ENCODE data around the gene STARD8. TPM values are rescaled to one million over a fixed set of nuclear protein-coding genes. Genes with fewer than 3 reads are reported as not detected.

STARD8 gene
- polyA plus RNA-seq, 2 of the 4 experiments (the other 2 are of a cell fraction), result 1.6 to 1.7 TPM

DNA sequence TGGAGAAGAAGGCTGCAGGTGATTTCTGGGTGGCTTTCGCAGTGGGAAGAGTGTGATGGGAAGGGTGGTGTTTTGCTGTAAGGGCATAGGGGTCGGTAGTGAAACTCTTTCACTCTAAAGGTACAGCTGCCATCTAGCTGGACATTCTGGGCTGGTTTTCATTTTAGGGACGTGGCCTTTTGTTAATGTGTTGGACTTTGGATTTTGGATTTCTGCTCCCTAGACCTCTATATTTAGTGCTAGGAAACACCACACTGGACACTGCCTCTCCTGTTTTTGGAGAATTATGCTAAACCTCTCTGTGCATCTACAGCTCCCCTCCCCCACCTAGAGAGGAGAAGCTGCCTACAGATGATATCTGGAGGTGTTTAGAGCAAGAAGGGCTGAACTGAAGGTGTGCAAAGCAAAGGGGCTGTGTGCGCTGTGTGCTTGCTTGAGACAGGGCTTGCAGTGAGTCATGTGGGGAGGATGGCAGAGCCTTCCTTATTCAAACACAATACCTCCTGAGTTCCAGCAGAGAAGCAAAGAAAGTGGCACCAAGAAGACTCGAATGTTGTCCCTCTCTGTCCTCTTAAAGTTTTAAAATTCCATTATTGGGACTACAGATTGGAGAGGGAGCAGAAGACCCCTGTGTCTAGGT lies 47.9 kb downstream of the STARD8 start:
- ChIA-PET CTCF (interaction anchor here (1.9 to 2.5 kb wide), 2 partner anchors 12 to 16 kb away, joined by 6 to 8 read pairs; no protein-coding TSS in a partner anchor), POLR2A (interaction anchor here (1.2 kb wide), 1 partner anchor 9 kb away, joined by 3 read pairs; no protein-coding TSS in a partner anchor)
- Histone ChIP-seq H3K4me2 (peak overlapping the region; percentile 63), H3K27ac (peak overlapping the region in 1 of 2 experiments; percentile 59; a peak in 3 of 6 replicates), H3K4me1 (peaks cover 39% of the 10 kb centered on the region), H3K9me3 (no peaks in the 10 kb centered on the region), H3K4me3 (no peak overlapping the region)
- DNase-seq (ENCODE audit: low read depth in 1 of 2, low spot score in 1 of 2) (peak in 1 of 2 experiments; percentile 26), ATAC-seq (peak; percentile 54 to 74; a peak in 4 of 6 replicates), FAIRE-seq (no peak)
- 21% methylated on average over 5 of the region's 5 CpGs for WGBS (ENCODE audit: missing lambda C conversion rate)
- TF ChIP-seq HOXA7 (CRISPR knock-in tag; IDR thresholded peaks at IDR 0.05), result no peak
- TF ChIP-seq MAZ (IDR thresholded peaks at IDR 0.05; ENCODE audit: borderline replicate concordance, low read depth, low read length), result no peak
- no peak for TF ChIP-seq SREBF2 (IDR thresholded peaks at IDR 0.05)
- TF ChIP-seq KDM5A (IDR thresholded peaks at IDR 0.05), result no peak
- no peak for TF ChIP-seq CBX8 (IDR thresholded peaks at IDR 0.05)
- no peak for TF ChIP-seq RNF2 (IDR thresholded peaks at IDR 0.05; ENCODE audit: borderline replicate concordance, low read depth)
- TF ChIP-seq ZC3H11A (IDR thresholded peaks at IDR 0.05), result no peak
- no peak for TF ChIP-seq HDAC2 (IDR thresholded peaks at IDR 0.05)
- no peak for TF ChIP-seq ESRRA (IDR thresholded peaks at IDR 0.05; ENCODE audit: borderline replicate concordance, low read length)

DNA sequence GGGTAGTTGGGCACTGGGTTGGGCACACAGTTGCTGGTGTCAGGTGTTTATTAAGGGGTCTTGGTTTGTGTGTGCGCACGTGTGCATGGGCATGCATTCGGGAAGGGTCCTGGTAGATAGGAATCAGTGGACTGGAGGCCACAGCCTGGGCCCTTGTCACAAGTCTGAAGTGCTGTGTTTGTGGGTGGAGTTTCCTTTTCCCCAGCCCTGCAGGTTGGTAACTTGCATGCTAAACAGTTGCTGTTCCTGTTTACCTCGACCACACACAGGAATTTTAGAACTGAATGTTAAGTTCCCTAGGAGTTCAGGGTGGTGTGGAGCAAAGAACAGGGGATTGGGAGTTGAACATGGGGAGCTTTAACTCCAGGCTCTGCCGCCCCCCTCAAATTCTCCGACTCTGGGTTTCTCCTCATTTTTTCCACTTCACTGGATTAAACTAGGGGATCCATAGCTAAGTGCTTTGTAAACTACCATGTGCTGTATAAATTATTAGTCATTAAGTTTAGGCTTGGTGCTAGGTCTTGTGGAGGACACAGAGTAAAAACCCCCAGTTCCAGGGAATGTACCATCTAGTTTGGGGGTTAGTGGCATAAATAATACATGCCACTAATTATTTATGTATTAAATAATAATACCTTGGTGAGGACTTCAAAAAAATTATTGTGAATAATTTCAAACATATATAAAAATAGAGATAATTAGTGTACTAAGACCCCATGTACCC lies 49.0 kb downstream of the STARD8 start:
- no peak for DNase-seq (ENCODE audit: low read depth in 1 of 2, low spot score in 1 of 2)
- Histone ChIP-seq H3K9me3 (no peaks in the 10 kb centered on the region), H3K27ac (no peak overlapping the region; a peak in 1 of 6 replicates), H3K4me2 (peak overlapping the region; percentile 63; the same call in 1 of the 3 replicates), H3K4me1 (peaks cover 36% of the 10 kb centered on the region), H3K4me3 (no peak overlapping the region)
- CTCF ChIA-PET, result interaction anchor here (1.9 to 2.5 kb wide), 2 partner anchors 11 to 15 kb away, joined by 6 to 8 read pairs; no protein-coding TSS in a partner anchor
- POLR2A ChIA-PET, result no interaction called here
- no peak for FAIRE-seq
- WGBS (ENCODE audit: missing lambda C conversion rate), result 79% methylated on average over 3 of the region's 6 CpGs
- no peak for TF ChIP-seq POLR2A (IDR thresholded peaks at IDR 0.05; ENCODE audit: low read length)
- ATAC-seq, result no peak

DNA sequence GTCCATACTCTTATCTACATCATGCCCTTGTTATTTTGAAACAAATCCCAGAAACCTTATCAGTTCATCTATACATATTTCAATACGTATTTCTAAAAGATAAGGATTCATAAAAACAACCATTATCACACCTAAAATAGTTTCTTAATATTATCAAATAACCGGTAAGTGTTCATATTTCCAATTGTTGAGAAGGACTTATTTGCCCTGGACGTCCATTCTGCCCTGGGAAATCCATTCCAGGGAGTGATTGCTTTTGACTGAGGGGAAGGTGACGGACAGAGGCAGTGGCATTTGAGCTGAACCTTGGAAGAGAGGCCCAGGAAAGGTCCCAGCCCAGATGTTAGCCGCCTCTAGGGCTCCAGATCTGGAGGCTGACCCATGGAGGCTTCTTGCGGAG lies 49.6 kb downstream of the STARD8 start:
- TF ChIP-seq CEBPB (IDR thresholded peaks at IDR 0.05) (no peak), HOXB13 (CRISPR knock-in tag; IDR thresholded peaks at IDR 0.05; ENCODE audit: low read depth) (no peak), MAZ (IDR thresholded peaks at IDR 0.05; ENCODE audit: borderline replicate concordance, low read depth, low read length) (no peak), ZC3H11A (IDR thresholded peaks at IDR 0.05) (no peak), GATA3 (IDR thresholded peaks at IDR 0.05; ENCODE audit: borderline replicate concordance) (no peak), RARB (CRISPR knock-in tag; IDR thresholded peaks at IDR 0.05) (no peak)
- TF ChIP-seq, protein P1, sequence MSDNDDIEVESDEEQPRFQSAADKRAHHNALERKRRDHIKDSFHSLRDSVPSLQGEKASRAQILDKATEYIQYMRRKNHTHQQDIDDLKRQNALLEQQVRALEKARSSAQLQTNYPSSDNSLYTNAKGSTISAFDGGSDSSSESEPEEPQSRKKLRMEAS (IDR thresholded peaks at IDR 0.05), result no peak
- TF ChIP-seq, protein P2, sequence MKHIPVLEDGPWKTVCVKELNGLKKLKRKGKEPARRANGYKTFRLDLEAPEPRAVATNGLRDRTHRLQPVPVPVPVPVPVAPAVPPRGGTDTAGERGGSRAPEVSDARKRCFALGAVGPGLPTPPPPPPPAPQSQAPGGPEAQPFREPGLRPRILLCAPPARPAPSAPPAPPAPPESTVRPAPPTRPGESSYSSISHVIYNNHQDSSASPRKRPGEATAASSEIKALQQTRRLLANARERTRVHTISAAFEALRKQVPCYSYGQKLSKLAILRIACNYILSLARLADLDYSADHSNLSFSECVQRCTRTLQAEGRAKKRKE (CRISPR knock-in tag; IDR thresholded peaks at IDR 0.05; ENCODE audit: low read depth), result no peak
- H3K4me1 ChIP-seq, result peaks cover 29% of the 10 kb centered on the region
- no peak overlapping the region for H3K4me2 ChIP-seq
- POLR2A ChIA-PET, result no interaction called here
- H3K4me3 ChIP-seq, result no peak overlapping the region
- no peak for FAIRE-seq
- no peak for DNase-seq (ENCODE audit: low read depth in 1 of 2, low spot score in 1 of 2)
- no peak for ATAC-seq
- no peak overlapping the region for H3K27ac ChIP-seq
- no peaks in the 10 kb centered on the region for H3K9me3 ChIP-seq
- CTCF ChIA-PET, result no interaction called here
- 93% methylated on average over 6 of the region's 6 CpGs for WGBS (ENCODE audit: missing lambda C conversion rate)

DNA sequence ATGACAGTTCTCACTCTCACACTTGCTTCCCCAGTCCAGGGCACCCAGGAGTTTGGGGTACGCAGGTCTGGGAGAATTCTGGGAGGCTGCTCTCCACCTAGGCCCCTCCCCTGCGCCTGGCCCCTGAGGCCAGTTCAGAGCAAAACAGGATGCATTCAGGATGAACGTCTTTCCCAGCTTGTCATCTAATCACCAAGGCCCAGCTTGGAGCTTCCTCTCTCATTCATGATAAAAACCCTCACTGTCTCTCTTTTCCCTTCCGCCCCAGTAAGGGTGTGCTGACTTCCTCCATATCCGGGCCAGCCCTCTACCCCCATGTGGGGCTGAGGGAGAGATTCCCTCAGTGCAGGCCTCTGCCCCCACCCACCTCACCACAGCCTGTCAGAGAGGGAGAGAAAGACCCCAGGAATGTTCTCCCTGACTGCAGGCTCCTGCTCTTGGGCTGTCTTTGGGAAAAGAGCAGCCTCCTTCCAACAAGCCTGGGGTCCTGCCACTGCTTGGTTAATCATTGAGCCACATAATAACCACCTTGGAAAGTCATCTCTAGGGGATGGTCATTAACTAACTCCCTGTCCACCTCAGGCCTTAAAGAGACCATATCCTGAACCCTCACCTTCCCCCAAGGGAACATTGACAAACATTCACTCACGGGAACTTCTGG lies 50.1 kb downstream of the STARD8 start:
- CTCF ChIA-PET, result interaction anchor here (1.8 kb wide), 1 partner anchor 13 kb away, joined by 6 read pairs; no protein-coding TSS in a partner anchor

More for the DNA sequence above, 50.1 kb downstream of the STARD8 start:
- FAIRE-seq (no peak), ATAC-seq (no peak), DNase-seq (ENCODE audit: low read depth in 1 of 2, low spot score in 1 of 2) (no peak)
- Histone ChIP-seq H3K27ac (no peak overlapping the region), H3K4me3 (no peak overlapping the region), H3K9me3 (no peaks in the 10 kb centered on the region), H3K4me2 (no peak overlapping the region), H3K4me1 (peaks cover 24% of the 10 kb centered on the region)
- POLR2A ChIA-PET, result no interaction called here
- WGBS (ENCODE audit: missing lambda C conversion rate), result 79% methylated on average over 6 of the region's 6 CpGs
- TF ChIP-seq ESRRA (IDR thresholded peaks at IDR 0.05; ENCODE audit: borderline replicate concordance, low read length) (no peak), HOXB5 (CRISPR knock-in tag; IDR thresholded peaks at IDR 0.05) (no peak), RARB (CRISPR knock-in tag; IDR thresholded peaks at IDR 0.05) (no peak), HOXA7 (CRISPR knock-in tag; IDR thresholded peaks at IDR 0.05) (no peak), TP53 (CRISPR knock-in tag; IDR thresholded peaks at IDR 0.05) (no peak), ZNF302 (CRISPR knock-in tag; IDR thresholded peaks at IDR 0.05) (no peak), CBX2 (IDR thresholded peaks at IDR 0.05; ENCODE audit: borderline replicate concordance, low read depth) (no peak), EHF (CRISPR knock-in tag; IDR thresholded peaks at IDR 0.05) (no peak), KDM5A (IDR thresholded peaks at IDR 0.05) (no peak), NR3C1 (IDR thresholded peaks at IDR 0.05) (no peak)
- TF ChIP-seq, protein P3, sequence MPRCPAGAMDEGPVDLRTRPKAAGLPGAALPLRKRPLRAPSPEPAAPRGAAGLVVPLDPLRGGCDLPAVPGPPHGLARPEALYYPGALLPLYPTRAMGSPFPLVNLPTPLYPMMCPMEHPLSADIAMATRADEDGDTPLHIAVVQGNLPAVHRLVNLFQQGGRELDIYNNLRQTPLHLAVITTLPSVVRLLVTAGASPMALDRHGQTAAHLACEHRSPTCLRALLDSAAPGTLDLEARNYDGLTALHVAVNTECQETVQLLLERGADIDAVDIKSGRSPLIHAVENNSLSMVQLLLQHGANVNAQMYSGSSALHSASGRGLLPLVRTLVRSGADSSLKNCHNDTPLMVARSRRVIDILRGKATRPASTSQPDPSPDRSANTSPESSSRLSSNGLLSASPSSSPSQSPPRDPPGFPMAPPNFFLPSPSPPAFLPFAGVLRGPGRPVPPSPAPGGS (IDR thresholded peaks at IDR 0.05), result no peak

Data from A549 (cell line).